GM18519 (cell line): Measurements from ENCODE around the gene SLC9A3.

Source experiments
- ATAC-seq: cut with Tn5 transposase; IDR thresholded peaks from one replicate; pipeline ENCODE4 v1.9.1; 2021; ENCODE audit warnings: mild to moderate bottlenecking, moderate library complexity; ENCODE audit not compliant: unreplicated experiment, low FRiP score

Gene SLC9A3

GRCh38 chr5:464843-465590, 59.2 kb downstream of the SLC9A3 start:
- ATAC-seq, result no peak

GRCh38 chr5:464446-464842, 59.8 kb downstream of the SLC9A3 start:
- ATAC-seq, result no peak

- no peak for ATAC-seq
These were observed 60.3 kb downstream of the SLC9A3 start for GRCh38 chr5:463952-464351.

GRCh38 chr5:463301-463700, 60.9 kb downstream of the SLC9A3 start:
- no peak for ATAC-seq

- ATAC-seq, result no peak
These were observed 62.2 kb downstream of the SLC9A3 start for GRCh38 chr5:462051-462481.

GRCh38 chr5:460273-460625, 64.0 kb downstream of the SLC9A3 start:
- ATAC-seq, result no peak

GRCh38 chr5:459562-460272, 64.5 kb downstream of the SLC9A3 start:
- ATAC-seq, result no peak

GRCh38 chr5:458547-459353, 65.5 kb downstream of the SLC9A3 start:
- no peak for ATAC-seq

- ATAC-seq, result no peak
These were observed 66.9 kb downstream of the SLC9A3 start for GRCh38 chr5:457195-457961.

GRCh38 chr5:456351-457194, 67.7 kb downstream of the SLC9A3 start:
- no peak for ATAC-seq

- ATAC-seq, result no peak
These were observed 68.4 kb downstream of the SLC9A3 start for GRCh38 chr5:455806-456205.

- no peak for ATAC-seq
These were observed 69.3 kb downstream of the SLC9A3 start for GRCh38 chr5:454936-455335.

GRCh38 chr5:453725-454481, 70.3 kb downstream of the SLC9A3 start:
- ATAC-seq, result no peak

GRCh38 chr5:452978-453710, 71.1 kb downstream of the SLC9A3 start:
- ATAC-seq, result no peak

GRCh38 chr5:451587-452458, 72.4 kb downstream of the SLC9A3 start:
- ATAC-seq, result no peak

GRCh38 chr5:449151-449550, 75.1 kb downstream of the SLC9A3 start:
- no peak for ATAC-seq

- ATAC-seq, result no peak
These were observed 75.5 kb downstream of the SLC9A3 start for GRCh38 chr5:448766-449090.
